DMS153 treated with DMSO at 0.1 percent for 48 hours (cell line): Measurements from ENCODE around the gene KDM4B.

Experiments used
- DNase-seq: peaks from one replicate; lab custom pipeline; 2025; ENCODE audit not compliant: unreplicated experiment; lab: John Stamatoyannopoulos, UW

The KDM4B gene

DNA sequence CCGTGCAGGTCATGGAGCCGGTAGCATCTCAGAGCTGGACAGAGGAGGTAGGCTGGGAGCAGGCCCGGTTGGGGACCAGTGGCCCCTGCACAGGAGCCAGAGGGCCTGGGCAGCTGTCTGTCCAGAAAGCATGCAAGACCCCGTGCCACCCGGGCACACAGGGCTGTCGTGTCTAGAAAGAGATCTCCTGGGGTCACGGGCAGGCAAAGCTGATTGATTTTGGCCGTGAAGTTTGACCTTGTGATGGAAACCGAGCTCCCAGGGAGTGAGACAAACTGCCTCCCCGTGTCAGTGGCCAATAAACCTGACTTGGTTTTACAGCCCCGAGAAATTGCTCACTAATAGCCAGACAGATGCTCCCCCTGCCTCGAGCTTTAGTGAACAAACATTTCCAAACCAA is 98.8 kb downstream of the KDM4B start:
- DNase-seq, result no peak

DNA sequence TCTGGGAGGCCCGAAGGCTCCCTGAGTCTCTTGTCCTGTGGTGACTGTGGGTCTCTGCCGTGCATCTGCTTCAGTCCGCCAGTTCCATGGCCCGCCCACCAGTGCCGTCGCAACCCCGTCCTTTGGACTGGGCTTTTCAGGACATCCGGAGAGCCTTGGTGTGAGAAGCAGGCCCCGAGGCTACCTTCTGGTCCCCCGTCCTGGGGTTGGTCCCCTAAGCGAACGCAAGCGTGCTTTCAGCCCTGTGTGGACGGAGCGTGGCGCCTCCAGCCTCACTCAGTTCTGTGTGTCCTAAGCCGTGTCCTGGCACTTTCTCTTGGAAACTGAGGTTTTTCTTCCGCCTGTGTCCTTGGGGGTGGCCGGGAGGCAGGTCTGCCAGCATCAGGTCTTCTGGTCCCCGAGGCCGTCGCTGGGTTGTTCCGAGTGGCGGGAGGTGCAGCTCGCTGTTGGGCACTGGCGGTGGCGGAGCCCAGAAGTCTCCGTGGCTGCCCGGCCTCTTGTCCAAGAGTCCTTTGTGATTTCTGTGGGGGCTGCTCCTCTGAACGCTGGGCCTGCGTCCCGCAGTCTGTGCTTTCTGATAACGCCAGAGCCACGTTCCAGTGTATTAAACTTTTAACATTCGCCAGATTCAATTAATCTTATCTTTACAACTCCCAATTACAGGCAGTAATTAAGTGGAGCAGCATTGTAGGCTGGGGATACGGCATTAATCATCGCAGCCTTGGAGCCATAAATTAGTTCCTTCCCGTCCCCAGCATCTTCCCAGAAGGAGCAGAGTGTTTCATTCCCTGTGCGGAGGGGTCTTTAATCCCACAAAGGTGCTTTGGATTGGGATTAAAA is 99.5 kb downstream of the KDM4B start:
- no peak for DNase-seq

DNA sequence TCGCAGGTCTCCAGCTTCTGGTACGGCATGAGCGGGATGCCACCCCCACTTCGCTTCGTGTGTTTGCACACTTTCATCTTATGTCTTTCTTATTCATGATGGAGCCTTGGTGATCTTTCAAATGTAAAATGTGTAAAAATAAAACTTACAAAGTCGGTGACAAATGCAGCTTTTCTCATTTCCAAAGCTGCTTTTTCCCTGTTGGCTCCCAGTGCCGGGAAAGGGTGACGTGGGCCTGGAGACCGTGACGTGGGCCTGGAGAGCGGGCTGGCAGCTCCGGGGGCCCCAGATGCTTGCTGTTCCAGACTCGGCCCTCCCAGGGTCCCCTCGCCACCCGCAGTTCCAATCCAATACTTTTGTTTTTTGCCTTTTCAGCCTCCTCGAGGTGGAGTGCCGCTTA is 101.4 kb downstream of the KDM4B start:
- no peak for DNase-seq

DNA sequence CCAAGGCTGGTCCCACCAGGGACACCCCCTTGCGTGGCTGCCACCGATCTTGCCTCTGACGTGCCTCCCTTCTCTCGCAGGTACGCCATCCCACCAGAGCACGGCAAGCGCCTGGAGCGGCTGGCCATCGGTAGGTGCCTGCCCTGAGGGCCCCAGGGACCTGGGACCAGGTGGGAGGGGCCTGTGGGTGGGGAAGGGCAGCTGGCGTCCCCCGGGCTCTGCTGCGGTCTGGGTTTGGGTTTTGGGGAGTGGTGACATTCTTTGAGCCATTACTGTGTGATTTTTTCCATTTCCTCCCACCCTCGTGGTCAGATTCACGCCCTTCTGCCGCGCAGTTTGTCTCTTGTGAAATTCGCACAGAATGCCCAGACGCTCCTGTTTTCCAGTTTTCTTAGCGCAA is 102.0 kb downstream of the KDM4B start:
- no peak for DNase-seq

DNA sequence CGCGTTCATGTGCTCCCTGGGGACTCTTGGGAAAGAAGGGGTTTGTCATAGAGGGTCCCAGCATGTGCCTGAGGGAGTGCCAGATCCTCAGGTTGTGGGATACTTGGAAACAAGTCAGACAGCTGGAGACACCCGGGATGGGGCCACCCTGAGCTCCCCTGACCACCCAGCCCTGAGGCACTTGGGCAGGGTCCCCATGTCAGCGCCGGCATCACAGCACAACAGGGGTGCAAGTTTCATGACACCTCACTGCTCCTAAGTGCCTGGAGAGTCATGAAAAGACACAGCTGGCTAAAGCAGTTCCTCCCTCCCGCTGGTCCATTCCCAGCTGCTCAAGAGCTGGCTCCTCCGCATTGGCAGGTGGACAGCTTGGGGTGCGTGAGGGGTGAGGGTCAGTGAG is 102.7 kb downstream of the KDM4B start:
- DNase-seq, result no peak

DNA sequence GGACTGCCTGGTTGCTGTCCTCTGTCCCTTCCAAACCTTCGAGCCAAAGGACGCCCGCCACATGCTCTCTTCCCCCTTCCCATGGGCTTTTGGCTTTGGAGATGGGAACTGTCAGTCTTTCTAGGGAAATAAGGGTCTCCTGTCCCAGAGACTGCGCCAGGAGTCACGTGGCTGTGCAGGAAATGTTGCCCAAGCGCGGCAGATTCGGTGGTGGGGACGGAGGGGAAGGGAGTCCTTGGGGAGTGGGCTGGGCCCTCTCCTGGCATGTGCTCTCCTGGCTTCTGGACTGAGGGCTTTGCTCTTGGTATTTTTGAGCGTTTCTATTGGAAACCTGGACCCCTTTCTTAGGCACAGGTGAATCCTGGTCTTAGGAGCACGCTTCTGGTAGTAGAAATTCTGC is 103.2 kb downstream of the KDM4B start:
- DNase-seq, result no peak

DNA sequence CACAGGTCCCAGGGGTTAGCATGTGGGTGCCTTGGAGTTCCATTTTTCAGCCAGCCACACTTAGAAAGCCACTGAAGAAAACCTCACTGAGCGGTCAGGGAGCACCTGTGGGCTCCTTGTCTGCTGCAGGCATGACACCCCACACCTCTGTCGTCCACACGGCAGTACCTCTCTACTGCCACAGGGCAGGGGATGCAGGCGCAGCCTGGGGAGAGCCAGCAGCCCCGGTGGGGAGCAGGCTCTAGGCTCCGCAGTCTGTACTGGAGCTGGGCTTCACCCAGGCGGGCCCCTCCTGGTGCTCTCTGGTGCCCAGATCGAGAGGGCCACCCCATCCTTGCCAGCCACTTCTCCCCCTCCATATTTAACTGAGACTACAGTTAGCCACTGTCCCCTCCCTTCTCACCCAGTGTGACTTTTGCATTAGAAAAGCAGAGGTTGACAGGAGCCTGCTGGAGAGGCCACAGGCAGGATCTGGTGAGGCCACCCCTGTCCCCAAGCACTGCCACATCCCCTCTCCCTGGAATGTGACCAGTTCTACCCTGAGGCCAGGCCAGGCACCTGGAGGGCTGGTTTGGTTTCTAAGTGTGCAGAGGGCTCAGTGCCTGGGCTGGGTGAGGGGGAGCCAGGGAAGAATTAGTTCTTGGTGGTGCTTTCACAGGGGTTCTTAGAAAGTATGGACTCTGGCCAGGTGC is 104.4 kb downstream of the KDM4B start:
- DNase-seq, result no peak

DNA sequence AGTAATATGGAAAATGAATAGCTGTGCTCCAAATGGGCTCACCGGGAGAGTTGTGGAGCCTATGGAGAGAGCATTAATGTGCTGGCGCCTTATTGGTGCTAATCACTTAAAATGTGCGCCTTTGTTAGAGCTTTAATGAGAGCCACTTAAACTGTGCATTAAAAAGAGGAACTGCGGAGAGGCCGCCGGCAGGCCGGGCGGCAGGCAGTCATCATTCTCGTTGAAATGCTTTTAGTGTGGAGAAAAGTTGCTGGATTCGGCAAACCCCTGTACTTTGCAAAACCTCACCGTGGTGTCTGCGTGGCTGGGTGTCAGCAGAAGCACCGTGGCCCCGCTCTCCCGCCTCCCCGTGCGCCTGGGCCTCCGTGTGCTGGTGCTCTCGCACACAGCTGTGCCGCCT is 105.5 kb downstream of the KDM4B start:
- no peak for DNase-seq

DNA sequence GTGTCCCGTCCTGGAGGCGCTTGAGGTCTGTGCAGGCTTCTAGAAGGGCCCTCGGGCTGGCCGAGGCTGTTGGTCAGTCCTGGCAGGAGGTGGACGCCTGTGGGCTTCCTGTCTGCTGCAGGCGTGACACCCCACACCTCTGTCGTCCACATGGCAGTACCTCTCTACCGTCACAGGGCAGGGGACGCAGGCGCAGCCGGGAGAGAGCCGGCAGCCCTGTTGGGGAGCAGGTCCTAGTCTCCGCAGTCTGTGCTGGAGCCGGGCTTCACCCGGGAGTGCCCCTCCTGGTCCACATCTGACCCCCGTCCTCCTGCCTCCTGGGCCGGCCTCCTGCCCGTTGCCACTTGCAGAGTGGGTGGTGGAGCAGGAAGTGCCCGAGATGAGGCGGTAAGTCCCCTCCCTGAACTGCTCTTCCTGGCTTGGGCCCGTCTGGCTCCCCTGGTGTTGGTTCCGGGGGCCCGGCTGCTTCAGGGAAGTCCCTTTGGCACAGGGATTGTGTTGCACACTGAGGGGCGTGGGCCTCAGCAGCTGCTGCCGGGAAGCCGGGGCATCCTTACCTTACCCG is 106.0 kb downstream of the KDM4B start:
- no peak for DNase-seq

DNA sequence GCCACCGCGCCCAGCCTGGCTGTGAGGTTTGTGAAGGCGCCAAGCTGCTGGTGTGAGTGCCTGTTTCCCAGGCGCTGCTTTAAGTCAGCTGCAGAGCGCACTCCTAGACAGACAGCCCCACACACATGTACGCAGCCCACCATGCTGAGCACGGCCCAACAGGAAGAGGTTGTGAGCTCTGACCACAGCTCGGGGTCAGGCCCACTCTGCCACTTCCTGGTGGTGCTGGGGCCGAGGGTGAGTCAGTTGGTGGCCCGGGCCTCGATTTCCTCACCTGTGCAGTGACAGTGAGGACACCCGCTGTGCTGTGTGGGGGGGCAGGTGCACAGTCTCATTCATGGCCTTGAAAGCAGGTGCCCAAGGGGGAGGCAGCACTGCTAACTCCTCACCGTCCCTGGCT is 106.7 kb downstream of the KDM4B start:
- DNase-seq, result no peak

DNA sequence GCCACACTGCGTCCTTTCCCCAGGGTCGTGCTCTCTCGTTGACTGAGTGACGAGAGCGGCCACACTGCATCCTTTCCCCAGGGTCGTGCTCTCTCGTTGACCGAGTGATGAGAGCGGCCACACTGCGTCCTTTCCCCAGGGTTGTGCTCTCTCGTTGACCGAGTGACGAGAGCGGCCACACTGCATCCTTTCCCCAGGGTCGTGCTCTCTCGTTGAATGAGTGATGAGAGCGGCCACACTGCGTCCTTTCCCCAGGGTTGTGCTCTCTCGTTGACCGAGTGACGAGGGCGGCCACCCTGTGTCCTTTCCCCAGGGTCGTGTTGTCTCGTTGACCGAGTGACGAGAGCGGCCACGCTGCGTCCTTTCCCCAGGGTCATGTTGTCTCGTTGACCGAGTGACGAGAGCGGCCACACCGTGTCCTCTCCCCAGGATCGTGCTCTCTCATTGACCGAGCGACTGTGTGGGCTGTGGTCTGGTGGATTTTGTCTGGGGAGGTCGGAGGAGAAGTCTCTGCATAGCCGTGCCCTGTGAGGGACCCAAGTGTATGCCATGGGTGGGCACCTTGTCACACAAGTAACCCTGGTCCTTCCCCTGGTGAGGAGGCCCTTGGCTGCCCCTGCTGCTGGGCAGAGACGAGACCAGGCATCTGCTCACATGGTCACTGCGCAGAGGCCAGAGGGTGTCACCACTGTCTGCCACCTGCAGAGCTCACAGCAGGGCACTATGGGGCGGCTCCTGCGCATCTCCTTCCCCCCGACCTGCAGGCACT is 107.7 kb downstream of the KDM4B start:
- no peak for DNase-seq

DNA sequence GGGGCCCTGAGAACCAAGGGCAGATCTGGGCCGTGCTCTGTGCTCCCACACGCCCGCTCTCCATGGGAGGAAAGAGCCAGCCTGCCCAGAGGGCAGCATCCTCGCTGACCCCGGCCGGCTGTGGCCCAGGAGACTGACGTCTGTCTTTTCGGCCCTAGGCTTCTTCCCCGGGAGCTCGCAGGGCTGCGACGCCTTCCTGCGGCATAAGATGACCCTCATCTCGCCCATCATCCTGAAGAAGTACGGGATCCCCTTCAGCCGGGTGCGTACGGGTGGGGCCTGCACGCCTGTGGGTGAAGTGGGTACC is 108.2 kb downstream of the KDM4B start:
- no peak for DNase-seq

DNA sequence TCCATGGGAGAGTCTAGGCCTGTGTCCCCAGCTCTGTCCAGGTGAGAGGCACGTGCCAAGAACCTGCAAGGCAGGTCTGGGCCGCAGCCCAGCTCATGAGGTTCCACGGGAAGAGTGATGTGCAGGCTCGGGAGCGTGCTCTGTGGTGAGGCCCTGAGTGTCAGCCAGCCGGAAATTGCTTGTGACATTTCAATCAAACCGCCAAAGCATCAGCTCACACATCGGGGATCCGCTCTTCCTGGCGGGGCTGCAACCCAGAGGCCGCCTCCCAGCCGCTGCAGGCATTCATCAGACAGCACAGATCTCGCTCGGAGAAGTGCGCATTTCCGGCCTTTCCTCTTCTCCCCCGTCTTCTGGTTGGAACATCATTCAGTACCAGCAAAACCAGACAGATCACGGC is 109.3 kb downstream of the KDM4B start:
- no peak for DNase-seq

DNA sequence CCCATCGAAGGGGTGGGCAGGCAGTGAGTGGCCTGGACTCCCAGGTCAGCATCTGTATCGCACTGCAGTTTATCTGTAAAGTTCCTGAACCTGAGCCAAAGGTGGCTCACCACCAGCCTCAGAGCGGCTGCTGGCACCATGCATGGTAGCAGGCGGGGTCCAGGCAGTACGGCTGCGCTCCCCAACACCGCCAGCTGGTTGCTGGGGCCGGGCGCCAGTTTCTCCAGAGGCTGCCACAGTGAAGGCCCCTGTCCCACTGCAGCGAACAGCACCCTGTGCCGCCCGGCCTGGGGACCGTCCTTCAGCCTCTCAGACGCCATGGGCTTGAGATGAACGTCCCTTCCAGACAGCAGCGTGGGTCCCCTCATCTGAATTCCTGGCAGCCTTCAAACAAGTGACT is 109.8 kb downstream of the KDM4B start:
- no peak for DNase-seq

DNA sequence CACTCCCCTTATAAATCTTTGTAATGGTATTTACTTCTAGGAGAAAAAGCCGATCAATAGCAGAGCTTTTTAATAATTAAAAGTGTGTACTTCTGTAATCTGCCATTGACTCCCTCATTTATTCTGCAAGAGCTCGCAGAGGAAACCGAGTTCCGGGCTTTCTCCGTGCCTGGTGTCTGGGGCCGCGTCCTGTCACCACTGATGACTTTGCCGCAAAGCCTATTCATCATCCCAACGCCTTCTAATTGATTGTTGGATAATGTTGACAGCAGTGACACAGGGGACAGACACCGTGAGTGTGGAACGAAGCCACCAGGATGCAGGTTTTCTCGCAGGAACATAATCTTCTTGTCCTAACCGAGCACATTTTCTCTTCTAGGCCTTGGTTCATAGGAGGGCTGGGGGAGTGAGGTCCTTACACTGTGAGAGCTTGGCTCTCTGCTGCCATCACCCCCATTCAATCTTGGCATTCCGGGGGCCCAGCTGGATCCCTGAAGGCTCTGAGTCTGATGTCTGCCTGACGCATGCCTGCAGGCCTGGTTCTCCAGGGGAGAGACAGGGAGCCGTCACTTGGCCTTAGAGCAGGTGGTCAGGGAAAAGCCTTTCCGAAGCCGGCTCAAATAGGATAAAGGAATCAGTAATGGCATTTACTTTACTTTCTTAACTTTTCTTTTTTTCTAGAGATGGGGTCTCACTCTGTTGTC is 110.3 kb downstream of the KDM4B start:
- no peak for DNase-seq

DNA sequence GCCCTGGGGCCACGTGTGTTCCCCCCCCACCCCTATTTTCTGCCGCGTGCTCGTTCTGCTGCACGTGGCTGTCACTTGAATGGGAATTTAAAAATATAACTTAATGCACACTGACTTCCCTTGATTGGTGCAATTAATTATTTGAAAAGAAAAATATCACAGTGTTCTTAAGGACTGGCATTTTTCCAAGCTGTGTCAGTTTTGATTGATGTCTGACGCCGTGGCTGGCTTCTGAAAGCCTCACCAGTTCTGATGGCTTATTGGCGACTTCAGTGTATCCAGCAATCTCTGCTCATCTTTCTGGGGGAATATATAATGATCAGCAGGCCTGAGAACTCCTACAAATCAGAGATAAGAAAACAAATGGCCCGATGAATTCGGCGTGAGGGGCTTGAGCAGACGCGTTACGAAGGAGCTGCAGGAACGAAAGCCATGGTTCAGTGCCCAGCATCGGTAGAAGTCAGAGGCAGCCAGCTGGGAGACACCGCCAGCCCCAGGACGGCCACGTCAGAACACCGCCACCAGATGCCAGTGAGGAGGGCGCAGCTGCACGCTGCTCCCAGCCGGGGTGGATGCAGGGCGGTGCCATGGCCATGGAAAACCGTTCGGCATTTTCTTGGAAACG is 111.2 kb downstream of the KDM4B start:
- no peak for DNase-seq

DNA sequence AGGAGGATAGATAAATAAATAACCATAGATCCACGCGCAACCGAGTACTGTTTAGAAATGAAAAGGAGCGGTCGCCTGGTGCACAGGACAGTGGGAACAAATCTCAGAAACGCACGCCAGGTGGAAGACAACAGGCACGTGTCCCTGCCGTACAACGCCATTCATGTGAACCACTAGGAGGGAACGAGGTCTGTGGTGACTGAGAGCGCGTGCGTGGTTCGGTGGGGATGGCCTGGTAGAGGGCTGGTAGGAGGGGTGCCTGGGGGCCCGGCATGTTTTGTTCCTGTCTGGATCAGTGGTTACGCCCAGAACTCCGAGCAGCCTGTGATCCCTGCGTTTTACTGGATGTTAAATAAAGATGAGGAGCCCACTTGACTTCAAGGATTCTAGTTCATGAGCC is 111.9 kb downstream of the KDM4B start:
- DNase-seq, result no peak

DNA sequence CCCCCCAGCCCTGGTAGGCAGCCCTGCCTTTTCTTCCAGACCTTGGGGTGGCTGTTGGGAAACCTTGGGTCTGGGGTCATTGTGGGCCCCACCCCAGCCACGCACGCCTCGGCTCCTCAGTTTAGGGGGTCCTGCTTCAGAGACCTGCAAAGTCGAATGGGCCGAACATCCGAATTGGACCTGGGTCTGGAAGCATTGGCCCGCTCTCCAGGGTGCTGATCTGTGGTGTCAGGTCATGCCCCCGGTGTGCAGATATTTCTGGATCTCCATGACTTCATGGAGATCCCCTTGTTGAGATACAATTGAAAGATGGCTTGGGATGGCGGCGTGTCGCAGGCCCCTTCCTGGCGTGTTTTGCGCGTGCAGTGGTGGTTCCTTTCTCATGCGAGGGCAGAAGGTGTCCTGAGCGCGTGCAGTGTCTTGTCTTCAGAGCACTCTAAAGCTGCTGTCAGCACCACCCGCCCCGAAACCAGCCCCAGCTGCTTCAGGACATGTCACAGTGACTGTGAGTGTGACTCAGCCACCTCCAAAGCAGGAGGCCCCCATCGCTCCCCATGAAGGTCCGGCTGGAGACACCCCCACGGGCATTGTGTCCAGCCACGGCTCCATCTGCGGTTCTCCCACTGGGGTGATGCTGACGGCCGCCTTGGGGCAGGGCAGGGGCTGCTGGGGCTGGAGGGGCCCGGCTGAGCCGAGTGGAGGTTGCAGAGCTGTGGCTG is 112.7 kb downstream of the KDM4B start:
- no peak for DNase-seq

DNA sequence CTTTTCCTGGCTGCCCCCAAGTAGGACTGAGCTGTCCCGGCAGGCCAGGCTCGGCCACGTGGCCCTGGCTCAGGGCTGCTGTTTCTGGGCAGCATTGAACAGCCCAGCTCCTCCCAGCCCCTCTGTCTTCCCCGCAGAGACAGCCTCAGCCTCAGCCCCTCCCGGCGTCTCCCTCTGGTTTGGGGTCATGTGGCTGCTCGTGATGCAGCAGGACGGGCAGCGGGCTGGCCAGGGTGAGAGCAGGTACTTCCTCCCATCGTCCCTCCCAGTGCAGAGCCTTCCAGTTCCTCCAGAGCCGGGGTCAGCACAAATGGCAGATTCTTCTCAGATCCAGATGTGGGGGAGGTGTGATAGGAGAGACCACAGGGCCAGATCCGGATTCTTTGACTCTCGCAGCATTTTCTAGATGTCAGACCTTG is 114.6 kb downstream of the KDM4B start:
- DNase-seq, result no peak

DNA sequence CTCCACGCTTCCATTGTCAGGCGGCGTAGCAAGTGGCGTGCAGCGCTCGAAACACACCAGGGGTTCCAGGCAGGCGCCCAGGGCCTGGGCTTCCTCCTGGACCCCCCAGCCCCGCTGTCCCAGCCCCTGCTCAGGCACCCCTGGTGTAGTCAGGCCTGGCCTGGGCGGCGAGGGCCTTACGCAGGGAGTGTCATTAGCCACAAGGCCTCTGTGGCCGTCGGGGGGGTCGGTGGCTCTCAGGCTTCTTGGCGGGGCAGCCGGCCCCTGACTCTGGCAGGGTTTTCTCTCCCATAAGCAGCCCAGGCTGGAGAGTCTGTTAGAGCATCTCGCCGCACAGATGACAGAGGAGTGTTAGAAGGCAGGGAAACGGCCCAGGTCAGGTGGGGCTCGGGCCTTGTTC is 116.7 kb downstream of the KDM4B start:
- no peak for DNase-seq
